Ishikawa (cell line): ENCODE measurements around the gene DNLZ.
A peak's percentile ranks its signal among the peaks of the same experiment; 100 is the strongest.

Experiments used
- CEBPB ChIP-seq: IDR thresholded peaks from 2 replicates; pipeline ENCODE4 v1.6.1; 2012
- CREB1 ChIP-seq: IDR thresholded peaks from 2 replicates; pipeline ENCODE4 v1.6.1; 2012; ENCODE audit warnings: low read depth
- EGR1 ChIP-seq: IDR thresholded peaks from 2 replicates; pipeline ENCODE4 v1.6.1; 2012
- EP300 ChIP-seq: IDR thresholded peaks from 2 replicates; pipeline ENCODE4 v1.6.1; 2012; ENCODE audit warnings: borderline replicate concordance
- FOXM1 ChIP-seq: IDR thresholded peaks from 2 replicates; pipeline ENCODE4 v1.6.1; 2012; ENCODE audit warnings: low read depth, borderline replicate concordance
- MAX ChIP-seq: IDR thresholded peaks from 2 replicates; pipeline ENCODE4 v1.6.1; 2012
- NFIC ChIP-seq: IDR thresholded peaks from 2 replicates; pipeline ENCODE4 v1.6.1; 2012
- RAD21 ChIP-seq: IDR thresholded peaks from 2 replicates; pipeline ENCODE4 v1.6.1; 2012; ENCODE audit warnings: low read depth
- REST ChIP-seq: IDR thresholded peaks from 2 replicates; pipeline ENCODE4 v1.6.1; 2012; ENCODE audit warnings: low read depth, mild to moderate bottlenecking
- TAF1 ChIP-seq: IDR thresholded peaks from 2 replicates; pipeline ENCODE4 v1.6.1; 2012; ENCODE audit warnings: low read depth, mild to moderate bottlenecking
- TCF12 ChIP-seq: IDR thresholded peaks from 2 replicates; pipeline ENCODE4 v1.6.1; 2012; ENCODE audit warnings: low read depth
- TEAD4 ChIP-seq: IDR thresholded peaks from 2 replicates; pipeline ENCODE4 v1.6.1; 2012
- YY1 ChIP-seq: IDR thresholded peaks from 2 replicates; pipeline ENCODE4 v1.6.1; 2012; ENCODE audit warnings: low read depth
- ZBTB7A ChIP-seq: IDR thresholded peaks from 2 replicates; pipeline ENCODE4 v1.6.1; 2012; ENCODE audit warnings: low read depth
- TF ChIP-seq, protein P1 (sequence below): IDR thresholded peaks from 2 replicates; pipeline ENCODE4 v1.6.1; 2012

DNLZ gene

DNA sequence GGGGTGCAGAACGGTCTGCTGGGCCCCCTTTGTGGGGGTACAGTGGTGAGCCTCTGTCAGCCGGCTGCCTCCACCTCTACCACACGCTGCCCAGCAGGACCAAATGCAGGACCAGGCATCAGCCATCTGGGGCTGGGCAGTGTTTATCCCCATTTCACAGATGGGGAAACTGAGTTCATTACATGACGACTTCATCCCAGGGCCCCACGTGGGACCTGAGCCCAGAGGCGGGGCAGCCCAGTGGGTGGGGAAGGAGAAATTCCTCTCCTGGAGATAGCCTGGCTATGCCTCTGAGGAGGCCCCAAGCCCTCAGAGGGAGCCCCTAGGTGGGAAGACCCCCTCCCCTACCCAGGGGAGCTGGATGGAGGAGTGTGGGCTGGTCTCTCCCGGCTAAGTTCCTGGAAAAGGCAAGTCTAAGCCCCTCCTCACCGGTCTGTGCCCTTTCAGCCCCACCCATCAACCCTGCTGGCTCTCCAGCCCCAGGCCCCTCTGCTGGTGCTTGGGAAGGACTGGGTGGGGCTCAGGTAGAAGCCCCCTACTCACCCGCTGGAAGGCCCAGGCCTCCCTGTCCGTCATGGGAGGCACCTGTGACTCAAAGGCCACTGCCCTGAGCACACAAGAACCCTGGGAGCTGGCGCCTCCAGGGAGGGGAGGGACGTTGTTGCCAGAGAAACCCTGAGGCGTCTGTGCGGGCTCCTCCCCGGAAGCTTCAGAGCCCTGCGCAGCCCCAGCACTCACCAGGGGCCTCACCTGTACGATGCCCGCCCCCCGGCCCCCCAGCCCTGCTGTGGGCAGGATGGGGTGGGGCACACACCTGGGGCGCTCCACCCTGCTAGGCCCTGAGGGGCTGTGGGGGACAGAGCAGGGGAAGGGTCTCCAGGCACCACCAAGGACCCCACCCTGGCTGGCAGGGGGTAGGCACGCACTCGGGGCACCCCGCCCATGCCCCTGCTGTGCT, 52.2 kb downstream of the DNLZ start:
- TF ChIP-seq TAF1 (no peak; the same call in 1 of the 2 replicates), CREB1 (no peak), EP300 (no peak), YY1 (no peak), RAD21 (no peak), FOXM1 (no peak), NFIC (0 out of 2 replicates have a peak, but pooled peaks have one; percentile 17), REST (no peak), CEBPB (no peak), MAX (0 out of 2 replicates have a peak, but pooled peaks have one; percentile 16), ZBTB7A (peak; percentile 85), EGR1 (no peak), TCF12 (peak; percentile 19; the same call in 1 of the 2 replicates), TEAD4 (0 out of 2 replicates have a peak, but pooled peaks have one; percentile 13)
- TF ChIP-seq, protein P1, sequence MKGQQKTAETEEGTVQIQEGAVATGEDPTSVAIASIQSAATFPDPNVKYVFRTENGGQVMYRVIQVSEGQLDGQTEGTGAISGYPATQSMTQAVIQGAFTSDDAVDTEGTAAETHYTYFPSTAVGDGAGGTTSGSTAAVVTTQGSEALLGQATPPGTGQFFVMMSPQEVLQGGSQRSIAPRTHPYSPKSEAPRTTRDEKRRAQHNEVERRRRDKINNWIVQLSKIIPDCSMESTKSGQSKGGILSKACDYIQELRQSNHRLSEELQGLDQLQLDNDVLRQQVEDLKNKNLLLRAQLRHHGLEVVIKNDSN, result no peak

DNA sequence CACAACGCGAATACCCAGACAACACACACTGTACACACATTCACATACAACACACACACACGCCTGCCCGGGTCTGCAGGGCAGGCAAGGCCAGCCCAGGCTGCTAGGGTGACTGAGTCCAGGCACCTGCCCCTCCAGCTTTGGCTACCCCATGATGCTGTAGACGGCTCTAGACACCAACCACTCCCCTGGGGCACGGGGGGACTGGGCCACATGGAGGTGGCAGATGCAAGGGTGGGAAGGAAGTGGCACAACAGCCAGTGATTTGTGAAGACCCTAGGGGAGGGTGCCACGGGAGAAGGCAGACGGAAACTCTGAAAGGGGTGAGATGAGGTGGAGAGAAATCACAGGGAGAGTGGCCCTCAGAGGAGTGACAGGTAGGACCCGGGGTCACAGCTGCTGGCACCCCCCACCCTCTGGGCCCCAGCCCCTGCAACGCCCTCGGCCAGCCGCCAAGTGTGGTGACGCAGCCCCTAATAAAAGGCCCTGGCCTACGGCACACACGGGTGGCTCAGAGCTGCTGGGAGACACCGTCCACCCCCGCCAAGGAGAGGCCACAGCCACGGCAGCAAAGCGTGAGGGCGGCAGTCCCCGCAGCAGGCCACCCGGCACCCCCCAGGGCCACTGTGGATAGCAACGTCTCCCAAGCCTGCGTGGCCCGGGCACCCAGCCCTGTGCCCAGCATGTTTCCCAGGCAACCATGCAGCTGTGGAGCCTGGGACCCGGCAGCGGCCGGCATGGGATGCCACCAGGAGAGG, 53.1 kb downstream of the DNLZ start:
- no peak for TF ChIP-seq FOXM1
- TF ChIP-seq, protein P1, result no peak
- no peak for TF ChIP-seq NFIC
- no peak for TF ChIP-seq TCF12
- no peak for TF ChIP-seq TAF1
- TF ChIP-seq RAD21, result no peak
- no peak for TF ChIP-seq ZBTB7A
- TF ChIP-seq CREB1, result no peak
- TF ChIP-seq CEBPB, result no peak
- TF ChIP-seq YY1, result no peak
- TF ChIP-seq MAX, result no peak
- TF ChIP-seq REST, result no peak
- no peak for TF ChIP-seq TEAD4
- no peak for TF ChIP-seq EP300
- TF ChIP-seq EGR1, result no peak

DNA sequence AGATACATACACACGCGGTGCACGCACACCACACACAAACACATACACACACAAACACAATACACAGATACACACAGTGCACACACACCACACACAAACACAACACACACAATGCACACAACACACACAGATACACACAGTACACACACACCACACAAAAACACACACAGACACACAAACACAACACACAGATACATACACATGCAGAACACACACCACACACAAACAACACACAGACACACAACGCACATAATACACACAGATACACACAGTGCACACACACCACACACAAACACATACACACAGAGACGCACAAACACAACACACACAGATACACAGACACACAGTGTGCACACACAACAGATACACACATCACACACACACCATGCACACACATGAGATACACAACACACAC, 53.7 kb downstream of the DNLZ start:
- TF ChIP-seq EP300 (no peak), MAX (no peak), TEAD4 (no peak), ZBTB7A (no peak), REST (no peak), CEBPB (no peak), YY1 (no peak)
- TF ChIP-seq, protein P1, result no peak
